Endodermal cell (in vitro differentiated cells): ENCODE measurements around the gene DERL2. TPM values are rescaled to one million over a fixed set of nuclear protein-coding genes. Genes with fewer than 3 reads are reported as not detected.

Experiments used
- DNase-seq: peaks from one replicate; pipeline ENCODE4 v3.0.0-alpha.2; 2017
- H3K27ac ChIP-seq: 2 replicates; pipeline ENCODE4 v1.5.1; 2013; ENCODE audit warnings: mild to moderate bottlenecking, low read depth, low read length, moderate library complexity
- H3K27me3 ChIP-seq: 2 replicates; pipeline ENCODE4 v1.6.1; 2013; ENCODE audit warnings: mild to moderate bottlenecking, low read length, moderate library complexity; ENCODE audit not compliant: insufficient read depth, control insufficient read depth, poor library complexity, severe bottlenecking
- H3K36me3 ChIP-seq: 2 replicates; pipeline ENCODE4 v1.7.0; 2013; ENCODE audit warnings: mild to moderate bottlenecking, low read length, moderate library complexity; ENCODE audit not compliant: control insufficient read depth, insufficient read depth
- H3K4me1 ChIP-seq: one replicate; pipeline ENCODE4 v1.7.0; 2013; ENCODE audit warnings: low read length; ENCODE audit not compliant: control insufficient read depth, insufficient read depth
- H3K4me3 ChIP-seq: 2 replicates; pipeline ENCODE4 v1.5.1; 2013; ENCODE audit warnings: mild to moderate bottlenecking, low read length, moderate library complexity
- H3K9ac ChIP-seq: 2 replicates; pipeline ENCODE4 v1.6.1; 2013; ENCODE audit warnings: mild to moderate bottlenecking, low read length, moderate library complexity; ENCODE audit not compliant: poor library complexity, severe bottlenecking; ENCODE audit errors: extremely low read depth
- H3K9me3 ChIP-seq: 2 replicates; pipeline ENCODE4 v1.6.1; 2013; ENCODE audit warnings: mild to moderate bottlenecking, low read length, moderate library complexity; ENCODE audit not compliant: control insufficient read depth
- H3K27ac Mint-ChIP-seq: 2 replicates; pipeline ENCODE4 v1.8.0; 2020; ENCODE audit warnings: mixed read lengths
- H3K27me3 Mint-ChIP-seq: 2 replicates; pipeline ENCODE4 v1.8.0; 2021; ENCODE audit warnings: mild to moderate bottlenecking, mixed read lengths; ENCODE audit not compliant: insufficient read depth
- H3K36me3 Mint-ChIP-seq: 2 replicates; pipeline ENCODE4 v1.8.0; 2020; ENCODE audit warnings: low read depth, mixed read lengths
- H3K4me1 Mint-ChIP-seq: 2 replicates; pipeline ENCODE4 v1.8.0; 2020; ENCODE audit warnings: mixed read lengths
- H3K4me3 Mint-ChIP-seq: 2 replicates; pipeline ENCODE4 v1.8.0; 2020; ENCODE audit warnings: mild to moderate bottlenecking, moderate library complexity, mixed read lengths
- H3K9me3 Mint-ChIP-seq: 2 replicates; pipeline ENCODE4 v1.8.0; 2020; ENCODE audit warnings: mild to moderate bottlenecking, mixed read lengths
- CTCF ChIP-seq: fragments of 200-600 bp; sonication (generic); conservative IDR thresholded peaks from 2 replicates; pipeline ENCODE4 v1.5.0; 2021; ENCODE audit warnings: antibody characterized with exemption, mild to moderate bottlenecking
- whole genome bisulfite sequencing, 2 experiments: methylation state at CpG; one replicate each; pipeline versions ENCODE4 v1.1.5 to v1.1.7; 2013; ENCODE audit warnings: missing lambda C conversion rate in 2 of 2, mixed read lengths in 1 of 2; ENCODE audit not compliant: insufficient coverage in 1 of 2, insufficient read length in 1 of 2; 5-methylcytosine and 5-hydroxymethylcytosine counted together
- total RNA-seq, 2 donors: library from RNA; stranded (reverse); fragmentation: NEBNext Ultra II Directional in 1 of 2; extraction: Animal tissue kit (Norgen Biotek cat#: 25700) in 1 of 2; gene quantifications; 2 replicates in 1 of 2; 3 replicates in 1 of 2; pipeline ENCODE4 v1.2.1, GENCODE V29; 2021

The DERL2 gene
- total RNA-seq, 2 donors from 2014 or later = 68.0 to 75.1 TPM

- Mint-ChIP-seq H3K27me3 (no peaks in the 10 kb centered on the region), H3K36me3 (peaks cover 75% of the 10 kb centered on the region), H3K4me1 (peaks cover 6% of the 10 kb centered on the region), H3K9me3 (no peaks in the 10 kb centered on the region), H3K27ac (no peak overlapping the region), H3K4me3 (no peak overlapping the region)
- Histone ChIP-seq H3K9me3 (no peaks in the 10 kb centered on the region), H3K4me3 (no peak overlapping the region), H3K27ac (no peak overlapping the region), H3K27me3 (no peaks in the 10 kb centered on the region), H3K4me1 (no peaks in the 10 kb centered on the region), H3K36me3 (peaks cover 68% of the 10 kb centered on the region), H3K9ac (no peak overlapping the region)
- TF ChIP-seq CTCF = no peak
- DNase-seq = no peak
- 92 to 100% methylated on average over 1 of the region's 1 CpG for WGBS, 2 experiments
Observed at GRCh38 chr17:5424909-5425308, 61.1 kb downstream of the DERL2 start.

GRCh38 chr17:5422505-5422904 lies 63.5 kb downstream of the DERL2 start:
- no peak for DNase-seq
- Mint-ChIP-seq H3K4me1 (peaks cover 11% of the 10 kb centered on the region), H3K36me3 (peaks cover 53% of the 10 kb centered on the region), H3K9me3 (no peaks in the 10 kb centered on the region), H3K27ac (no peak overlapping the region), H3K27me3 (no peaks in the 10 kb centered on the region), H3K4me3 (no peak overlapping the region)
- Histone ChIP-seq H3K36me3 (peaks cover 45% of the 10 kb centered on the region), H3K9ac (no peak overlapping the region), H3K4me1 (no peaks in the 10 kb centered on the region), H3K4me3 (no peak overlapping the region), H3K27ac (no peak overlapping the region), H3K9me3 (no peaks in the 10 kb centered on the region), H3K27me3 (no peaks in the 10 kb centered on the region)
- TF ChIP-seq CTCF = peak; percentile 12
- WGBS, 2 experiments = 100% methylated on average over 2 of the region's 2 CpGs

Other genes with a start within 250 kb of the DERL2 start
- gene RABEP1, start 203.9 kb downstream of the DERL2 start, total RNA-seq = 10 to 100 TPM; 32.2 to 32.8 TPM
- gene NUP88, start 66.5 kb downstream of the DERL2 start, total RNA-seq = 10 to 100 TPM; 72.2 to 79.0 TPM
- gene RPAIN, start 66.0 kb downstream of the DERL2 start, total RNA-seq = 10 to 100 TPM; 69.3 to 87.8 TPM
- 100 to 1,000 TPM; 213 to 217 TPM for gene C1QBP, start 47.0 kb downstream of the DERL2 start, total RNA-seq
- 10 to 100 TPM; 35.0 TPM for gene DHX33, start 17.2 kb downstream of the DERL2 start, total RNA-seq
- 10 to 100 TPM; 27.1 to 28.9 TPM for gene MIS12, start 388 bp upstream of the DERL2 start, total RNA-seq
- gene NLRP1, start 98.3 kb upstream of the DERL2 start, total RNA-seq = 1 to 10 TPM; 3.6 to 5.4 TPM